ENCODE measurements around the gene ENHO.

The ENHO gene

GRCh38 chr9:34522091-34522887 lies 501 bp downstream of the ENHO start:
- no peak for DNase-seq

- no peak for DNase-seq
Observed at GRCh38 chr9:34521406-34522045, 1.3 kb downstream of the ENHO start.

GRCh38 chr9:34520505-34521385 lies 2.0 kb downstream of the ENHO start:
- no peak for DNase-seq

GRCh38 chr9:34520096-34520495 lies 2.7 kb downstream of the ENHO start:
- no peak for DNase-seq

- DNase-seq = no peak
Observed at GRCh38 chr9:34519321-34520020, 3.3 kb downstream of the ENHO start.

GRCh38 chr9:34518896-34519295 lies 3.9 kb downstream of the ENHO start:
- no peak for DNase-seq

- DNase-seq = no peak
Observed at GRCh38 chr9:34518110-34518616, 4.6 kb downstream of the ENHO start.

- DNase-seq = no peak
Observed at GRCh38 chr9:34517185-34517584, 5.6 kb downstream of the ENHO start.

- no peak for DNase-seq
Observed at GRCh38 chr9:34515959-34516358, 6.8 kb downstream of the ENHO start.

- no peak for DNase-seq
Observed at GRCh38 chr9:34514816-34515215, 8.0 kb downstream of the ENHO start.

GRCh38 chr9:34514401-34514800 lies 8.4 kb downstream of the ENHO start:
- DNase-seq = no peak

GRCh38 chr9:34513567-34514214 lies 9.1 kb downstream of the ENHO start:
- DNase-seq = no peak

GRCh38 chr9:34512131-34513078 lies 10.4 kb downstream of the ENHO start:
- no peak for DNase-seq

- no peak for DNase-seq
Observed at GRCh38 chr9:34510497-34511468, 12.0 kb downstream of the ENHO start.

- DNase-seq = no peak
Observed at GRCh38 chr9:34508951-34509350, 13.8 kb downstream of the ENHO start.

- DNase-seq = no peak
Observed at GRCh38 chr9:34508463-34508862, 14.3 kb downstream of the ENHO start.

- no peak for DNase-seq
Observed at GRCh38 chr9:34507966-34508365, 14.8 kb downstream of the ENHO start.

- no peak for DNase-seq
Observed at GRCh38 chr9:34507556-34507955, 15.2 kb downstream of the ENHO start.

- no peak for DNase-seq
Observed at GRCh38 chr9:34506623-34507022, 16.2 kb downstream of the ENHO start.
